HEK293 (cell line): ENCODE measurements around the gene ARHGAP10.

Experiments
- CTCF ChIA-PET: fragments of 350-600 bp; formaldehyde crosslinking; extraction: SDS; loops from one replicate; lab custom pipeline; 2021; ENCODE audit warnings: antibody characterized with exemption; lab: Yijun Ruan, JAX
- POLR2A ChIA-PET: fragments of 300-600 bp; formaldehyde crosslinking; extraction: SDS; loops from one replicate; lab custom pipeline; 2020; ENCODE audit warnings: antibody characterized with exemption, inconsistent platforms; lab: Yijun Ruan, JAX
- H3K27ac ChIP-seq: fragments of 200-500 bp; sonication (Bioruptor generic); 2 replicates; pipeline ENCODE4 v1.5.1; 2014; ENCODE audit warnings: low read depth, low read length, control low read depth, inconsistent platforms; ENCODE audit errors: extremely low read depth
- H3K36me3 ChIP-seq, 2 experiments: fragments of 200-500 bp in 1 of 2; sonication (Bioruptor generic) in 1 of 2; 1 replicate in 1 of 2; 2 replicates in 1 of 2; pipeline ENCODE4 v1.5.1; 2014 to 2017; ENCODE audit warnings: inconsistent platforms in 2 of 2, low read length in 2 of 2; ENCODE audit not compliant: control insufficient read depth in 2 of 2, insufficient read depth in 1 of 2
- H3K4me1 ChIP-seq: fragments of 200-500 bp; sonication (Bioruptor generic); 2 replicates; pipeline ENCODE4 v1.5.1; 2014; ENCODE audit warnings: mild to moderate bottlenecking, low read length, inconsistent platforms; ENCODE audit not compliant: control insufficient read depth, insufficient read depth
- H3K4me3 ChIP-seq: 2 replicates; pipeline ENCODE4 v1.5.1; 2011; ENCODE audit warnings: low read depth, mild to moderate bottlenecking, control low read depth, low read length, moderate library complexity
- H3K9me3 ChIP-seq: fragments of 200-500 bp; sonication (Bioruptor generic); 2 replicates; pipeline ENCODE4 v1.5.1; 2014; ENCODE audit warnings: low read depth, low read length, inconsistent platforms; ENCODE audit not compliant: control insufficient read depth, insufficient read depth
- FEZF1 ChIP-seq: fragments of 450-650 bp; formaldehyde crosslinking; IDR thresholded peaks from 2 replicates; pipeline ENCODE4 v1.5.1; 2016; ENCODE audit warnings: missing biosample characterization, missing genetic modification characterization
- IKZF3 ChIP-seq: fragments of 450-650 bp; IDR thresholded peaks from 2 replicates; pipeline ENCODE4 v1.5.0; 2018; ENCODE audit warnings: missing biosample characterization, mild to moderate bottlenecking, missing genetic modification characterization, moderate library complexity
- REPIN1 ChIP-seq: fragments of 450-650 bp; formaldehyde crosslinking; IDR thresholded peaks from 2 replicates; pipeline ENCODE4 v1.5.1; 2017; ENCODE audit warnings: missing biosample characterization, missing genetic modification characterization, low read depth
- TRIM28 ChIP-seq: IDR thresholded peaks from 2 replicates; pipeline ENCODE4 v1.6.1; 2011; ENCODE audit warnings: low read length, control low read depth, borderline replicate concordance
- ZNF10 ChIP-seq: fragments of 450-650 bp; formaldehyde crosslinking; IDR thresholded peaks from 2 replicates; pipeline ENCODE4 v1.5.1; 2017; ENCODE audit warnings: missing biosample characterization, missing genetic modification characterization
- ZNF140 ChIP-seq: fragments of 450-650 bp; formaldehyde crosslinking; IDR thresholded peaks from 2 replicates; pipeline ENCODE4 v1.5.1; 2016; ENCODE audit warnings: missing biosample characterization, missing genetic modification characterization
- ZNF2 ChIP-seq: fragments of 450-650 bp; formaldehyde crosslinking; IDR thresholded peaks from 2 replicates; pipeline ENCODE4 v1.5.1; 2016; ENCODE audit warnings: missing biosample characterization, missing genetic modification characterization
- ZNF202 ChIP-seq: fragments of 450-650 bp; formaldehyde crosslinking; IDR thresholded peaks from 2 replicates; pipeline ENCODE4 v1.5.1; 2016; ENCODE audit warnings: missing biosample characterization, missing genetic modification characterization, borderline replicate concordance
- ZNF350 ChIP-seq: fragments of 450-650 bp; formaldehyde crosslinking; IDR thresholded peaks from 2 replicates; pipeline ENCODE4 v1.5.0; 2017; ENCODE audit warnings: missing biosample characterization, mild to moderate bottlenecking, missing genetic modification characterization
- ZNF366 ChIP-seq: fragments of 450-650 bp; formaldehyde crosslinking; conservative IDR thresholded peaks from 2 replicates; pipeline ENCODE4 v1.5.1; 2016; ENCODE audit warnings: missing biosample characterization, missing genetic modification characterization
- ZNF394 ChIP-seq: fragments of 450-650 bp; formaldehyde crosslinking; IDR thresholded peaks from 2 replicates; pipeline ENCODE4 v1.5.1; 2016; ENCODE audit warnings: missing biosample characterization, missing genetic modification characterization, mild to moderate bottlenecking, moderate library complexity, borderline replicate concordance
- ZNF416 ChIP-seq: fragments of 450-650 bp; formaldehyde crosslinking; IDR thresholded peaks from 2 replicates; pipeline ENCODE4 v1.5.1; 2016; ENCODE audit warnings: missing biosample characterization, missing genetic modification characterization
- ZNF529 ChIP-seq: fragments of 450-650 bp; formaldehyde crosslinking; IDR thresholded peaks from 2 replicates; pipeline ENCODE4 v1.5.1; 2017; ENCODE audit warnings: missing genetic modification characterization, missing biosample characterization; ENCODE audit not compliant: insufficient replicate concordance
- ZNF530 ChIP-seq: fragments of 450-650 bp; formaldehyde crosslinking; IDR thresholded peaks from 2 replicates; pipeline ENCODE4 v1.5.1; 2016; ENCODE audit warnings: low read depth, missing biosample characterization, missing genetic modification characterization
- ZNF610 ChIP-seq: fragments of 450-650 bp; formaldehyde crosslinking; IDR thresholded peaks from 2 replicates; pipeline ENCODE4 v1.5.1; 2016; ENCODE audit warnings: missing biosample characterization, missing genetic modification characterization, borderline replicate concordance
- ZNF658 ChIP-seq: fragments of 450-650 bp; formaldehyde crosslinking; IDR thresholded peaks from 2 replicates; pipeline ENCODE4; 2016; ENCODE audit warnings: missing biosample characterization, missing genetic modification characterization
- ZNF664 ChIP-seq: fragments of 450-650 bp; formaldehyde crosslinking; IDR thresholded peaks from 2 replicates; pipeline ENCODE4 v1.5.1; 2016; ENCODE audit warnings: missing biosample characterization, missing genetic modification characterization
- ZNF76 ChIP-seq: fragments of 450-650 bp; formaldehyde crosslinking; IDR thresholded peaks from 2 replicates; pipeline ENCODE4; 2016; ENCODE audit warnings: low read depth, missing biosample characterization, missing genetic modification characterization, borderline replicate concordance
- ZNF777 ChIP-seq: fragments of 450-650 bp; formaldehyde crosslinking; IDR thresholded peaks from 2 replicates; pipeline ENCODE4 v1.5.1; 2017; ENCODE audit warnings: missing biosample characterization, missing genetic modification characterization, borderline replicate concordance
- ZNF830 ChIP-seq: fragments of 450-650 bp; IDR thresholded peaks from 2 replicates; pipeline ENCODE4 v1.5.0; 2018; ENCODE audit warnings: missing biosample characterization, missing genetic modification characterization, low read depth, mild to moderate bottlenecking, moderate library complexity
- ZNF843 ChIP-seq: fragments of 450-650 bp; formaldehyde crosslinking; IDR thresholded peaks from 2 replicates; pipeline ENCODE4 v1.5.1; 2016; ENCODE audit warnings: missing biosample characterization, missing genetic modification characterization
- TF ChIP-seq, protein P1 (sequence below): fragments of 450-650 bp; formaldehyde crosslinking; IDR thresholded peaks from 2 replicates; pipeline ENCODE4 v1.5.1; 2016; ENCODE audit warnings: missing biosample characterization, missing genetic modification characterization
- TF ChIP-seq, protein P2 (sequence below): fragments of 450-650 bp; formaldehyde crosslinking; IDR thresholded peaks from 2 replicates; pipeline ENCODE4 v1.5.1; 2017; ENCODE audit warnings: missing biosample characterization, missing genetic modification characterization
- TF ChIP-seq, protein P3 (sequence below): fragments of 450-650 bp; formaldehyde crosslinking; IDR thresholded peaks from 2 replicates; pipeline ENCODE4 v1.5.1; 2016; ENCODE audit warnings: missing biosample characterization, missing genetic modification characterization
- TF ChIP-seq, protein P4 (sequence below): fragments of 450-650 bp; formaldehyde crosslinking; IDR thresholded peaks from 2 replicates; pipeline ENCODE4 v1.5.1; 2017; ENCODE audit warnings: missing biosample characterization, missing genetic modification characterization

The ARHGAP10 gene

DNA sequence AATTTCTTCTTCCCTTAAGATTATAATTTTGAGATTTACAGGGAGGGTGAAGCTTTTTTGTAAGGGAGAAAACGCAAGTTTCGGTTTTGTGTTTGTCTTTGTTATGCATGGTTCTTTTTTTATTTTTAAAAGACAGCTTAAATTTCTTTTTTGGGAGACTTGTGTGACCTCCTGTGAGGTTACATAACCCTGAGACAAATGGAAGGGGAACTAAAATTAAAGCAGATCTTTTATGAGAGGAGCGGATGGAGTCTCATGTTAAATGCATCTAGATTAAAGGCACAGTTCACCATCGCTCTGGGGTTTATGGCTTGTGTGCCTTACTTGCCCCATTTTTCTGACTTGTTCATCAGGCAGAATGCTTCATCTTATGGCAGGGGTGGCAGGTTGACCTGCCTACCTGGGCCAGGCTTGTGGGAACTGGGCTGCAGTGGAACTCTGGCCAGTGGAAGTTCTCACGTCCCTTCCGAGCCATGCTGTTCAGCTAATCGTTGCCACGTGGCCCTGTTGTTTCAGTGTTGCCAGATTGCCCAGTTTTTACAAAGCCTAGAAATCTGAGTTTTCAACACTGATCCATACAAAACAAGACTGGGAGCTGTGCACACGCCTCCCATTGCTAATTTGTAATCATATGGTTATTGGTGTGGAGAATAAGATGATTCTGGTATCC is 291.8 kb downstream of the ARHGAP10 start (continued):
- TF ChIP-seq ZNF530 (tag by site-specific recombination) (no peak), ZNF394 (no peak)
- TF ChIP-seq, all 188 proteins: peak for 0

DNA sequence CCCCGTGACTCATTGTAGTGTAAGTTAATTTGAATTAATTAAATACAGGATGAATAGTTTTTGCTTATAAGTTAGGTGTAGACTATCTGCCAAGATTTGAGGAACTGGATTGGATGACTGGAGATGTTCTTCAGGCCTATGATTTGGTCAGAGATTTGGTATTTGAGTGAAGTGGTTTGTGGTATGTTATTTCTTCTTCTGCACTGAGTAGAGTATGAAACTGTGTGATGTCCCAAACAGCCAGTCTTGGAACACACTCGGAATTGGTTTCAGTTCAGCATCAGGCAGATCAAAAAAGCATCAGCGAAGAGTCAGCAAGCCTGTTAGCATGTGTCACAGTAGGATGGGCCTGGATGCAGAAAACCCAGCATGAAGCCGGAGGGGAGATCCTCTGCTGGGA is 294.1 kb downstream of the ARHGAP10 start:
- no peak overlapping the region for H3K4me3 ChIP-seq
- CTCF ChIA-PET: no interaction called here
- TF ChIP-seq ZNF416 (tag by site-specific recombination) (no peak), REPIN1 (no peak), ZNF610 (tag by site-specific recombination) (no peak), ZNF76 (tag by site-specific recombination) (no peak), TRIM28 (no peak), ZNF843 (tag by site-specific recombination) (no peak)
- TF ChIP-seq, protein P1, sequence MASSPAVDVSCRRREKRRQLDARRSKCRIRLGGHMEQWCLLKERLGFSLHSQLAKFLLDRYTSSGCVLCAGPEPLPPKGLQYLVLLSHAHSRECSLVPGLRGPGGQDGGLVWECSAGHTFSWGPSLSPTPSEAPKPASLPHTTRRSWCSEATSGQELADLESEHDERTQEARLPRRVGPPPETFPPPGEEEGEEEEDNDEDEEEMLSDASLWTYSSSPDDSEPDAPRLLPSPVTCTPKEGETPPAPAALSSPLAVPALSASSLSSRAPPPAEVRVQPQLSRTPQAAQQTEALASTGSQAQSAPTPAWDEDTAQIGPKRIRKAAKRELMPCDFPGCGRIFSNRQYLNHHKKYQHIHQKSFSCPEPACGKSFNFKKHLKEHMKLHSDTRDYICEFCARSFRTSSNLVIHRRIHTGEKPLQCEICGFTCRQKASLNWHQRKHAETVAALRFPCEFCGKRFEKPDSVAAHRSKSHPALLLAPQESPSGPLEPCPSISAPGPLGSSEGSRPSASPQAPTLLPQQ: no peak
- H3K9me3 ChIP-seq: no peaks in the 10 kb centered on the region
- no peak overlapping the region for H3K27ac ChIP-seq
- H3K4me1 ChIP-seq: 0 out of 2 replicates have a peak, but pooled peaks cover 3% of the 10 kb centered on the region
- POLR2A ChIA-PET: no interaction called here
- no peaks in the 10 kb centered on the region for H3K36me3 ChIP-seq

DNA sequence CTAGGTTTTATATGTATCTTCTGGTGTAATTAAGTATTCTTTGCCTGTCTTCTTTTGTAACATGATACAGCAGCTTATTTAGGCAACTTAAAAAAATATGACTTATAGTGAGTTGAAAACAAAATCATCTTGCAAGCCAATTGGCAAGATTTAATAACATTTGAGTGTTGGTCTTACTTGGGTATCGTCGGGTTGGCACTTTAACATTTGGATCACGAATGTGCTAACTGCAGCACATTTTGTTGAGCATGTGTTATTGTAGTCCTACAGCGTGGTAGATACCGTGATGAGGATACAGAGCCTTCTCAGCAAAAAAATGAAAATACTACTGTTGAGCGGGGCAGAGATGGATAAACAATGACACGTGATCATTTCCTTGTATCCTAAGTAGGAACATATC is 295.3 kb downstream of the ARHGAP10 start:
- Histone ChIP-seq H3K9me3 (no peaks in the 10 kb centered on the region), H3K4me3 (no peak overlapping the region), H3K4me1 (no peaks in the 10 kb centered on the region), H3K36me3 (no peaks in the 10 kb centered on the region), H3K27ac (no peak overlapping the region)
- POLR2A ChIA-PET: no interaction called here
- CTCF ChIA-PET: no interaction called here
- no peak for TF ChIP-seq ZNF140
- no peak for TF ChIP-seq ZNF350 (tag by site-specific recombination)
- no peak for TF ChIP-seq REPIN1
- TF ChIP-seq IKZF3 (tag by site-specific recombination): no peak
- no peak for TF ChIP-seq ZNF202 (tag by site-specific recombination)
- TF ChIP-seq ZNF777 (tag by site-specific recombination): no peak
- TF ChIP-seq ZNF2 (tag by site-specific recombination): no peak
- TF ChIP-seq, protein P2, sequence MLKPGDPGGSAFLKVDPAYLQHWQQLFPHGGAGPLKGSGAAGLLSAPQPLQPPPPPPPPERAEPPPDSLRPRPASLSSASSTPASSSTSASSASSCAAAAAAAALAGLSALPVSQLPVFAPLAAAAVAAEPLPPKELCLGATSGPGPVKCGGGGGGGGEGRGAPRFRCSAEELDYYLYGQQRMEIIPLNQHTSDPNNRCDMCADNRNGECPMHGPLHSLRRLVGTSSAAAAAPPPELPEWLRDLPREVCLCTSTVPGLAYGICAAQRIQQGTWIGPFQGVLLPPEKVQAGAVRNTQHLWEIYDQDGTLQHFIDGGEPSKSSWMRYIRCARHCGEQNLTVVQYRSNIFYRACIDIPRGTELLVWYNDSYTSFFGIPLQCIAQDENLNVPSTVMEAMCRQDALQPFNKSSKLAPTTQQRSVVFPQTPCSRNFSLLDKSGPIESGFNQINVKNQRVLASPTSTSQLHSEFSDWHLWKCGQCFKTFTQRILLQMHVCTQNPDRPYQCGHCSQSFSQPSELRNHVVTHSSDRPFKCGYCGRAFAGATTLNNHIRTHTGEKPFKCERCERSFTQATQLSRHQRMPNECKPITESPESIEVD (tag by site-specific recombination): no peak
- TF ChIP-seq ZNF10 (tag by site-specific recombination): no peak
- TF ChIP-seq, protein P3, sequence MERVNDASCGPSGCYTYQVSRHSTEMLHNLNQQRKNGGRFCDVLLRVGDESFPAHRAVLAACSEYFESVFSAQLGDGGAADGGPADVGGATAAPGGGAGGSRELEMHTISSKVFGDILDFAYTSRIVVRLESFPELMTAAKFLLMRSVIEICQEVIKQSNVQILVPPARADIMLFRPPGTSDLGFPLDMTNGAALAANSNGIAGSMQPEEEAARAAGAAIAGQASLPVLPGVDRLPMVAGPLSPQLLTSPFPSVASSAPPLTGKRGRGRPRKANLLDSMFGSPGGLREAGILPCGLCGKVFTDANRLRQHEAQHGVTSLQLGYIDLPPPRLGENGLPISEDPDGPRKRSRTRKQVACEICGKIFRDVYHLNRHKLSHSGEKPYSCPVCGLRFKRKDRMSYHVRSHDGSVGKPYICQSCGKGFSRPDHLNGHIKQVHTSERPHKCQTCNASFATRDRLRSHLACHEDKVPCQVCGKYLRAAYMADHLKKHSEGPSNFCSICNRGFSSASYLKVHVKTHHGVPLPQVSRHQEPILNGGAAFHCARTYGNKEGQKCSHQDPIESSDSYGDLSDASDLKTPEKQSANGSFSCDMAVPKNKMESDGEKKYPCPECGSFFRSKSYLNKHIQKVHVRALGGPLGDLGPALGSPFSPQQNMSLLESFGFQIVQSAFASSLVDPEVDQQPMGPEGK (tag by site-specific recombination): no peak
- TF ChIP-seq ZNF830 (tag by site-specific recombination): no peak
- TF ChIP-seq, protein P4, sequence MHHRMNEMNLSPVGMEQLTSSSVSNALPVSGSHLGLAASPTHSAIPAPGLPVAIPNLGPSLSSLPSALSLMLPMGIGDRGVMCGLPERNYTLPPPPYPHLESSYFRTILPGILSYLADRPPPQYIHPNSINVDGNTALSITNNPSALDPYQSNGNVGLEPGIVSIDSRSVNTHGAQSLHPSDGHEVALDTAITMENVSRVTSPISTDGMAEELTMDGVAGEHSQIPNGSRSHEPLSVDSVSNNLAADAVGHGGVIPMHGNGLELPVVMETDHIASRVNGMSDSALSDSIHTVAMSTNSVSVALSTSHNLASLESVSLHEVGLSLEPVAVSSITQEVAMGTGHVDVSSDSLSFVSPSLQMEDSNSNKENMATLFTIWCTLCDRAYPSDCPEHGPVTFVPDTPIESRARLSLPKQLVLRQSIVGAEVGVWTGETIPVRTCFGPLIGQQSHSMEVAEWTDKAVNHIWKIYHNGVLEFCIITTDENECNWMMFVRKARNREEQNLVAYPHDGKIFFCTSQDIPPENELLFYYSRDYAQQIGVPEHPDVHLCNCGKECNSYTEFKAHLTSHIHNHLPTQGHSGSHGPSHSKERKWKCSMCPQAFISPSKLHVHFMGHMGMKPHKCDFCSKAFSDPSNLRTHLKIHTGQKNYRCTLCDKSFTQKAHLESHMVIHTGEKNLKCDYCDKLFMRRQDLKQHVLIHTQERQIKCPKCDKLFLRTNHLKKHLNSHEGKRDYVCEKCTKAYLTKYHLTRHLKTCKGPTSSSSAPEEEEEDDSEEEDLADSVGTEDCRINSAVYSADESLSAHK (tag by site-specific recombination): no peak
- TF ChIP-seq TRIM28: no peak
- TF ChIP-seq FEZF1 (tag by site-specific recombination): no peak
- no peak for TF ChIP-seq ZNF366 (tag by site-specific recombination)
- TF ChIP-seq ZNF658 (tag by site-specific recombination): no peak
- no peak for TF ChIP-seq ZNF664 (tag by site-specific recombination)
- TF ChIP-seq ZNF529 (tag by site-specific recombination): no peak
